Mucosa of rectum (tissue), 2 donors: ENCODE results near the gene VWA3B.

Source experiments
- H3K27ac ChIP-seq, 2 donors: one replicate each; pipeline ENCODE4 v1.7.0; 2013; ENCODE audit warnings: inconsistent platforms in 2 of 2, low read depth in 2 of 2, low read length in 2 of 2
- H3K27me3 ChIP-seq, 2 donors: one replicate each; pipeline ENCODE4 v1.7.0; 2013; ENCODE audit warnings: low read length in 2 of 2; ENCODE audit not compliant: control insufficient read depth in 2 of 2, insufficient read depth in 2 of 2
- H3K36me3 ChIP-seq, 2 donors: one replicate each; pipeline ENCODE4 v1.7.0; 2013; ENCODE audit warnings: low read length in 2 of 2; ENCODE audit not compliant: control insufficient read depth in 2 of 2, insufficient read depth in 2 of 2
- H3K4me1 ChIP-seq, 2 donors: one replicate each; pipeline ENCODE4 v1.7.0; 2013; ENCODE audit warnings: low read length in 2 of 2, mild to moderate bottlenecking in 1 of 2; ENCODE audit not compliant: control insufficient read depth in 2 of 2, insufficient read depth in 2 of 2
- H3K4me3 ChIP-seq, 2 donors: one replicate each; pipeline ENCODE4 v1.7.0; 2013; ENCODE audit warnings: low read length in 2 of 2
- H3K9ac ChIP-seq, 2 donors: one replicate each; pipeline ENCODE4 v1.7.0; 2013; ENCODE audit warnings: low read length in 2 of 2, low read depth in 1 of 2, mild to moderate bottlenecking in 1 of 2
- H3K9me3 ChIP-seq, 2 donors: one replicate each; pipeline ENCODE4 v1.7.0; 2013; ENCODE audit warnings: low read length in 2 of 2; ENCODE audit not compliant: control insufficient read depth in 2 of 2
- donor health status: healthy.
- donor health status: Normal muscosa, but diverticular disease.

Gene VWA3B

GRCh38 chr2:98236935-98237334 lies 150.0 kb downstream of the VWA3B start:
- Histone ChIP-seq H3K27me3 (no peaks in the 10 kb centered on the region), H3K27ac (no peak overlapping the region), H3K36me3 (no peaks in the 10 kb centered on the region), H3K9ac (no peak overlapping the region), H3K4me1 (no peaks in the 10 kb centered on the region), H3K4me3 (no peak overlapping the region), H3K9me3 (no peaks in the 10 kb centered on the region)

DNA sequence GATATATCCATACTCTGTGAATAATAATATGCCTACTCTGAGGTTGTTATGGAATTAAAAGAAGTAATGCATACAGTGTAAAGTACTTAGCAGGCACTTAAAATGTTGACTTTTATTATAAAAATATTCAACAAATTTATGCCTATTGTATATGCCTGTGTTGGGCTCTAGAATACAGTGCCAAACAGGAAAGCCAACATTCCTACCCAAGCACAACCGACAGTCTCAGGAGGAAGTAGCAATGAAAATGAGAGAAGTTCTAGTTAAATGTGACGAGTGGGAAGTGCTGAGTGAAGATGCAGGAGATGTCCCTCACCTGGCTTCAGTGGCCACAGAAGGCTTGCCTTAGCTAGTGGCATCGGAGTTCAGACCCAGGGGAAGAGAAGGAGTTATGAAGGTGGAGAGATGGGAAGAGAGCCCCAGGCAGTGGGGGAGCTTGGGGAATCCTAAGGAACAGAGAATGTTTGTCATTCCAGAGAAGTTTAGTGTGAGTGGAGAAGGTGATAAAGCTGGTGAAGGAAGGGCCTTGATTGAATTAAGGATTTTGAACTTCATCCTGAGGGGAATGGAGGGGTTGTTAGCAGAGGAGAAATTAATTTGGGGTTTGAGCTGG lies 153.9 kb downstream of the VWA3B start:
- Histone ChIP-seq H3K4me1 (no peaks in the 10 kb centered on the region), H3K9ac (no peak overlapping the region), H3K36me3 (no peaks in the 10 kb centered on the region), H3K9me3 (no peaks in the 10 kb centered on the region), H3K4me3 (no peak overlapping the region), H3K27me3 (peaks cover 0 to 3% of the 10 kb centered on the region in 2 donors), H3K27ac (no peak overlapping the region)

- Histone ChIP-seq H3K4me3 (no peak overlapping the region), H3K9ac (no peak overlapping the region), H3K27me3 (peaks cover 0 to 3% of the 10 kb centered on the region in 2 donors), H3K9me3 (no peaks in the 10 kb centered on the region), H3K4me1 (no peaks in the 10 kb centered on the region), H3K27ac (no peak overlapping the region), H3K36me3 (no peaks in the 10 kb centered on the region)
Measured at GRCh38 chr2:98241592-98241991, 154.6 kb downstream of the VWA3B start.

GRCh38 chr2:98242003-98242402 lies 155.0 kb downstream of the VWA3B start:
- Histone ChIP-seq H3K9me3 (no peaks in the 10 kb centered on the region), H3K9ac (no peak overlapping the region), H3K27me3 (peaks cover 0 to 3% of the 10 kb centered on the region in 2 donors), H3K4me3 (no peak overlapping the region), H3K4me1 (no peaks in the 10 kb centered on the region), H3K27ac (no peak overlapping the region), H3K36me3 (no peaks in the 10 kb centered on the region)

DNA sequence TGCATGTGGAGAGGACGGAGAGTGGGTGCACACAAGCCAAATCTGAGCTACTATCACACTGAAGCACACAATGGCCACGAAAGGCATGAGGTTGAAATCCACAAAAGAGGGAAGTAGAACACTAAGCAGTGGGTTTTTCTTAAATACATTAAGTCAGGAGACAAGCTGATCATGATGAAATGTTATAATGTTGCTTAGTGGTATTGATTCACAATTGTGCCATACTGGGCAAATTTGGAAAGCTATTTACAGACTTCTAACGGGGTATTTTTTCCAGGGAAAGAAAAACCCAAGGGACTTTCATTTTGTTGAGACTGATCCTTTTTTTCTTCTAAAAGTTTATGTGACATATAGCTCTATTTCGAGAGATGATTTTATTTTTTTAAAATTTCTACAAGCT lies 158.5 kb downstream of the VWA3B start:
- Histone ChIP-seq H3K4me1 (no peaks in the 10 kb centered on the region), H3K36me3 (no peaks in the 10 kb centered on the region), H3K9ac (no peak overlapping the region), H3K27me3 (peaks cover 0 to 3% of the 10 kb centered on the region in 2 donors), H3K9me3 (no peaks in the 10 kb centered on the region), H3K27ac (no peak overlapping the region), H3K4me3 (no peak overlapping the region)

DNA sequence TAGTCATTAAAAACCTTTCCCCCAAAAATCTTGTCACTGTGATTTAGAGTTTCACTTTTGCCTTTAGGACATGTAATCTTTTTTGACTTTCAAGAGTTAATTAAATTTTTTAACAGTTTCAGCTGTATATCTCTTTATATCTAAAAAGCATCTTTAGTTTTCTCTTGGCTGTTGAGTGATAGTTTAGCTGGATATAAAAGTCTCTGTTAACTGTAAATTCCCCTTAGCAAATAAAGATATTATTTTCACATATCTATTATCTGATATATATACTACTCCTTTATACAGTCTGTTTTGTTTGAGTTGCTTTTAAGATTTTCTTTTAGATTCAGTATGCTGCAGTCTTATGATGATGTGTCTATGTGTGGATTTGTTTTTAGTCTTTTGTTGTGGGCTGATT lies 160.4 kb downstream of the VWA3B start:
- no peaks in the 10 kb centered on the region for H3K36me3 ChIP-seq
- no peaks in the 10 kb centered on the region for H3K4me1 ChIP-seq
- no peak overlapping the region for H3K4me3 ChIP-seq
- H3K9me3 ChIP-seq = no peaks in the 10 kb centered on the region
- H3K27me3 ChIP-seq = peaks cover 0 to 3% of the 10 kb centered on the region in 2 donors
- no peak overlapping the region for H3K9ac ChIP-seq
- no peak overlapping the region for H3K27ac ChIP-seq

- no peak overlapping the region for H3K9ac ChIP-seq
- H3K4me1 ChIP-seq = no peaks in the 10 kb centered on the region
- H3K27ac ChIP-seq = no peak overlapping the region
- no peaks in the 10 kb centered on the region for H3K27me3 ChIP-seq
- H3K4me3 ChIP-seq = no peak overlapping the region
- H3K9me3 ChIP-seq = no peaks in the 10 kb centered on the region
- no peaks in the 10 kb centered on the region for H3K36me3 ChIP-seq
Measured at GRCh38 chr2:98252038-98252773, 165.2 kb downstream of the VWA3B start.

- Histone ChIP-seq H3K27me3 (no peaks in the 10 kb centered on the region), H3K9ac (no peak overlapping the region), H3K9me3 (no peaks in the 10 kb centered on the region), H3K36me3 (no peaks in the 10 kb centered on the region), H3K4me3 (no peak overlapping the region), H3K27ac (no peak overlapping the region), H3K4me1 (no peaks in the 10 kb centered on the region)
Measured at GRCh38 chr2:98253461-98254070, 166.6 kb downstream of the VWA3B start.

- Histone ChIP-seq H3K4me1 (no peaks in the 10 kb centered on the region), H3K9me3 (no peaks in the 10 kb centered on the region), H3K27ac (no peak overlapping the region), H3K27me3 (no peaks in the 10 kb centered on the region), H3K36me3 (no peaks in the 10 kb centered on the region), H3K9ac (no peak overlapping the region), H3K4me3 (no peak overlapping the region)
Measured at GRCh38 chr2:98254504-98255059, 167.6 kb downstream of the VWA3B start.

- Histone ChIP-seq H3K27ac (no peak overlapping the region), H3K36me3 (no peaks in the 10 kb centered on the region), H3K4me3 (no peak overlapping the region), H3K9me3 (peaks cover 8 to 12% of the 10 kb centered on the region in 2 donors), H3K27me3 (no peaks in the 10 kb centered on the region), H3K4me1 (no peaks in the 10 kb centered on the region), H3K9ac (no peak overlapping the region)
Measured at GRCh38 chr2:98258906-98259305, 171.9 kb downstream of the VWA3B start.
